HG03457 (cell line): ENCODE data around the gene HSH2D.
A peak's percentile ranks its signal among the peaks of the same experiment; 100 is the strongest.
"Not testable (repeated sequence)": the region's sequence is repeated elsewhere in the genome, so short reads cannot be mapped to it uniquely, and the experiment has no call there.

Source experiments
- ATAC-seq: cut with Tn5 transposase; IDR thresholded peaks from one replicate; pipeline ENCODE4 v1.9.1; 2021; ENCODE audit warnings: moderate number of reproducible peaks; ENCODE audit not compliant: unreplicated experiment

The HSH2D gene

GRCh38 chr19:16143399-16144215 lies at the start of gene HSH2D:
Gene HSH2D, plus strand, starts transcription at chr19:16143685. Its CDS starts 5,066 bp downstream, at chr19:16148751.
- no peak for ATAC-seq

- ATAC-seq, result no peak
Measured at GRCh38 chr19:16094360-16095070, 49.0 kb upstream of the HSH2D start.

GRCh38 chr19:16095071-16095571 lies 48.4 kb upstream of the HSH2D start:
- no peak for ATAC-seq

GRCh38 chr19:16096280-16096855 lies 47.1 kb upstream of the HSH2D start:
- no peak for ATAC-seq

- ATAC-seq, result no peak
Measured at GRCh38 chr19:16098416-16098768, 45.1 kb upstream of the HSH2D start.

GRCh38 chr19:16098821-16099220 lies 44.7 kb upstream of the HSH2D start:
- ATAC-seq, result no peak

- not testable (repeated sequence) for ATAC-seq
Measured at GRCh38 chr19:16099314-16099965, 44.0 kb upstream of the HSH2D start.

- ATAC-seq, result no peak
Measured at GRCh38 chr19:16100524-16100923, 43.0 kb upstream of the HSH2D start.

GRCh38 chr19:16104722-16105121 lies 38.8 kb upstream of the HSH2D start:
- ATAC-seq, result no peak

- no peak for ATAC-seq
Measured at GRCh38 chr19:16106121-16106520, 37.4 kb upstream of the HSH2D start.

- peak; percentile 81 for ATAC-seq
Measured at GRCh38 chr19:16111160-16111908, 32.2 kb upstream of the HSH2D start, which contains the start of gene RAB8A. Gene RAB8A, plus strand, starts transcription at chr19:16111889. Its CDS starts 13 bp downstream, at chr19:16111902.

GRCh38 chr19:16111909-16112752 lies 31.4 kb upstream of the HSH2D start:
- no peak for ATAC-seq

GRCh38 chr19:16112778-16113177 lies 30.7 kb upstream of the HSH2D start:
- ATAC-seq, result no peak

- ATAC-seq, result no peak
Measured at GRCh38 chr19:16113727-16114126, 29.8 kb upstream of the HSH2D start.

- ATAC-seq, result no peak
Measured at GRCh38 chr19:16115301-16116039, 28.0 kb upstream of the HSH2D start.

- ATAC-seq, result no peak
Measured at GRCh38 chr19:16116067-16116466, 27.4 kb upstream of the HSH2D start.

GRCh38 chr19:16117594-16118033 lies 25.9 kb upstream of the HSH2D start:
- ATAC-seq, result no peak

- peak; percentile 60 for ATAC-seq
Measured at GRCh38 chr19:16118489-16119033, 24.9 kb upstream of the HSH2D start.
